Endothelial cell of umbilical vein (primary cell): ENCODE measurements around the gene APPL2. TPM values are rescaled to one million over a fixed set of nuclear protein-coding genes. Genes with fewer than 3 reads are reported as not detected.
"Not testable (repeated sequence)": the region's sequence is repeated elsewhere in the genome, so short reads cannot be mapped to it uniquely, and the experiment has no call there.

ENCODE experiments used
- BruUV-seq: library from RNA; stranded (reverse); fragments of 400-500 nt; replicated peaks from 2 replicates; lab custom pipeline; 2021; lab: Mats Ljungman, UMichigan
- CTCF ChIA-PET: fragments of 300-600, 350-600 bp; sonication (Branson Sonifier 250); formaldehyde crosslinking; loops from one replicate; lab custom pipeline; 2021; ENCODE audit warnings: antibody characterized with exemption, inconsistent platforms; lab: Charles Lee
- POLR2A ChIA-PET: fragments of 300-600, 350-600 bp; sonication (Branson Sonifier 250); formaldehyde crosslinking; loops from one replicate; lab custom pipeline; 2021; ENCODE audit warnings: antibody characterized with exemption, inconsistent platforms; lab: Charles Lee
- DNase-seq: peaks from one replicate; pipeline ENCODE4 v3.0.0-alpha.2; 2011; ENCODE audit warnings: low read depth, low spot score
- FAIRE-seq: peaks from 2 replicates; lab custom pipeline; 2011; peaks lifted over from hg19 to GRCh38; lab: Jason Lieb, UNC
- H2AFZ ChIP-seq: 2 replicates; pipeline ENCODE4 v1.6.0; 2012; ENCODE audit warnings: low read depth, low read length, control low read depth, inconsistent platforms
- H3K27ac ChIP-seq: 2 replicates; pipeline ENCODE4 v1.5.1; 2011; ENCODE audit warnings: low read depth, mild to moderate bottlenecking, control low read depth, low read length, moderate library complexity; ENCODE audit not compliant: insufficient read depth
- H3K27me3 ChIP-seq, 2 experiments: 2 replicates each; pipeline versions ENCODE4 v1.6.0 to v1.6.1; 2011; ENCODE audit warnings: low read length in 2 of 2, mixed read lengths in 1 of 2; ENCODE audit not compliant: control insufficient read depth in 2 of 2, insufficient read depth in 2 of 2
- H3K36me3 ChIP-seq, 2 experiments: 2 replicates in 1 of 2; 3 replicates in 1 of 2; pipeline ENCODE4 v1.5.1; 2011; ENCODE audit warnings: low read length in 2 of 2, mild to moderate bottlenecking in 1 of 2, moderate library complexity in 1 of 2; ENCODE audit not compliant: control insufficient read depth in 2 of 2, insufficient read depth in 2 of 2; ENCODE audit errors: extremely low read depth in 1 of 2
- H3K4me1 ChIP-seq: 3 replicates; pipeline ENCODE4 v1.5.1; 2011; ENCODE audit warnings: mild to moderate bottlenecking, low read length; ENCODE audit not compliant: control insufficient read depth, insufficient read depth; ENCODE audit errors: extremely low read depth
- H3K4me2 ChIP-seq: 2 replicates; pipeline ENCODE4 v1.6.1; 2011; ENCODE audit warnings: low read length, control low read depth, mixed read lengths; ENCODE audit not compliant: insufficient read depth
- H3K4me3 ChIP-seq, 3 experiments: fragments of 200-600 bp in 1 of 3; sonication (generic), shearing (Covaris generic) in 1 of 3; replicated peaks in 1 of 3; 2 replicates each; pipeline ENCODE4 v1.5.1; 2011 to 2016; ENCODE audit warnings: control low read depth in 3 of 3, low read length in 3 of 3, mild to moderate bottlenecking in 2 of 3, inconsistent platforms in 1 of 3, low read depth in 1 of 3, moderate library complexity in 1 of 3; ENCODE audit not compliant: insufficient read depth in 1 of 3
- H3K79me2 ChIP-seq: 2 replicates; pipeline ENCODE4 v1.6.0; 2012; ENCODE audit warnings: low read length, inconsistent platforms; ENCODE audit not compliant: control insufficient read depth, insufficient read depth
- H3K9ac ChIP-seq: replicated peaks from 2 replicates; pipeline ENCODE3; 2011; ENCODE audit warnings: low read length, control low read depth; ENCODE audit not compliant: insufficient read depth; ENCODE audit errors: extremely low read depth
- H3K9me1 ChIP-seq: replicated peaks from 3 replicates; pipeline ENCODE4 v1.6.0; 2011; ENCODE audit warnings: mild to moderate bottlenecking, low read length; ENCODE audit not compliant: control insufficient read depth, insufficient read depth; ENCODE audit errors: extremely low read depth
- H3K9me3 ChIP-seq: replicated peaks from 2 replicates; pipeline ENCODE4 v1.5.1; 2012; ENCODE audit warnings: low read length, inconsistent platforms; ENCODE audit not compliant: control insufficient read depth, insufficient read depth
- H4K20me1 ChIP-seq: replicated peaks from 2 replicates; pipeline ENCODE3; 2011; ENCODE audit warnings: mild to moderate bottlenecking, low read length; ENCODE audit not compliant: control insufficient read depth, insufficient read depth; ENCODE audit errors: extremely low read depth
- CTCF ChIP-seq, 2 donors: IDR thresholded peaks; 1 replicate in 1 of 2; 2 replicates in 1 of 2; pipeline ENCODE4 v1.5.1; 2011; ENCODE audit warnings: low read length in 2 of 2, mild to moderate bottlenecking in 2 of 2, moderate library complexity in 2 of 2, control low read depth in 1 of 2, inconsistent platforms in 1 of 2, low read depth in 1 of 2; ENCODE audit not compliant: insufficient read depth in 1 of 2; ENCODE audit errors: extremely low read depth in 1 of 2
- EZH2 ChIP-seq: IDR thresholded peaks from 2 replicates; pipeline ENCODE4 v1.6.1; 2012; ENCODE audit warnings: borderline replicate concordance, low read depth, mild to moderate bottlenecking, moderate library complexity, low read length, inconsistent platforms; ENCODE audit not compliant: severe bottlenecking
- FOS ChIP-seq: IDR thresholded peaks from 2 replicates; pipeline ENCODE4 v1.6.1; 2011; ENCODE audit warnings: mild to moderate bottlenecking, low read length, moderate library complexity, borderline replicate concordance; ENCODE audit not compliant: insufficient read depth
- GATA2 ChIP-seq: IDR thresholded peaks from 2 replicates; pipeline ENCODE4 v1.7.0; 2011; ENCODE audit warnings: low read depth, mild to moderate bottlenecking, moderate library complexity, mixed read lengths, low read length; ENCODE audit not compliant: insufficient read length, insufficient read depth
- JUN ChIP-seq: IDR thresholded peaks from 2 replicates; pipeline ENCODE4 v1.6.1; 2011; ENCODE audit warnings: borderline replicate concordance, low read depth; ENCODE audit not compliant: insufficient read length, insufficient read depth
- MAX ChIP-seq: IDR thresholded peaks from 2 replicates; pipeline ENCODE4 v1.6.1; 2011; ENCODE audit not compliant: insufficient read depth, insufficient read length
- MYC ChIP-seq: IDR thresholded peaks from one replicate; pipeline ENCODE4 v1.6.1; 2011; ENCODE audit warnings: mild to moderate bottlenecking, low read depth, low read length
- POLR2A ChIP-seq: IDR thresholded peaks from 2 replicates; pipeline ENCODE4 v1.6.1; 2012; ENCODE audit warnings: low read depth, mild to moderate bottlenecking, control low read depth, low read length
- POLR2AphosphoS5 ChIP-seq: IDR thresholded peaks from 2 replicates; pipeline ENCODE4 v1.6.1; 2012; ENCODE audit warnings: low read depth, mild to moderate bottlenecking, control low read depth, low read length, moderate library complexity; ENCODE audit not compliant: insufficient read depth
- dilution Hi-C: fragments of 300-500 bp; cut with MboI; formaldehyde crosslinking; loops from one replicate; pipeline ENCODE4 v1.15.0; 2019; ENCODE audit warnings: low sequenced_read_pairs; ENCODE audit not compliant: extremely low pct_ligation_motif_present
- intact Hi-C: fragments of 100-400 bp; cut with micrococcal nuclease; formaldehyde crosslinking; loops from one replicate; pipeline ENCODE4 v1.10.0; 2022
- polyA plus RNA-seq, 4 experiments: library from polyadenylated mRNA; depleted of rRNA in 3 of 4; stranded (reverse) in 3 of 4; unstranded in 1 of 4; fragments of >200 nt; gene quantifications; 2 replicates each; pipeline versions ENCODE4 v1.2.1 to v1.2.3, GENCODE V29; 2011 to 2012; ENCODE audit warnings: missing spikeins in 1 of 4
- total RNA-seq: library from RNA; stranded (reverse); gene quantifications from 2 replicates; pipeline ENCODE4 v1.2.3, GENCODE V29; 2021

Gene APPL2
- total and polyA plus RNA-seq, 2 donors (not counting 3 experiments of a cell fraction or from before 2014, with no cell fraction given), result 8.1 to 21.4 TPM

- H3K36me3 ChIP-seq, result peaks cover 29 to 37% of the 10 kb centered on the region in 2 experiments
- H3K4me3 ChIP-seq, result no peak overlapping the region
- dilution Hi-C loops (no loop called here), intact Hi-C loops (no loop called here)
- H3K9ac ChIP-seq, result no peak overlapping the region
- no peaks in the 10 kb centered on the region for H3K27me3 ChIP-seq
- no peaks in the 10 kb centered on the region for H3K9me3 ChIP-seq
- TF ChIP-seq CTCF (IDR thresholded peaks at IDR 0.05; ENCODE audit: extremely low read depth in 1 of 2, insufficient read depth in 1 of 2, low read depth in 1 of 2, low read length in 2 of 2), result no peak
- no peak for TF ChIP-seq FOS
- no peak for TF ChIP-seq GATA2
- TF ChIP-seq MYC, result no peak
- no peak for TF ChIP-seq POLR2A
- TF ChIP-seq POLR2AphosphoS5, result no peak
- no peak for TF ChIP-seq MAX
- no peak for TF ChIP-seq JUN
- no peak for TF ChIP-seq EZH2
- H3K9me1 ChIP-seq, result no peaks in the 10 kb centered on the region
- no peak overlapping the region for H3K4me2 ChIP-seq
- H2AFZ ChIP-seq, result no peak overlapping the region
- H3K4me1 ChIP-seq, result no peaks in the 10 kb centered on the region
- FAIRE-seq (no peak), DNase-seq (no peak)
- peaks cover 2% of the 10 kb centered on the region for H4K20me1 ChIP-seq
- CTCF ChIA-PET, result interaction anchor here (2.4 kb wide), 1 partner anchor 194 kb away, joined by 12 read pairs; no protein-coding TSS in a partner anchor
- no peak overlapping the region for H3K27ac ChIP-seq
- no TSS peak for BruUV-seq
- POLR2A ChIA-PET, result no interaction called here
- no peaks in the 10 kb centered on the region for H3K79me2 ChIP-seq
Observed at GRCh38 chr12:105189293-105189692, 46.7 kb downstream of the APPL2 start.

- H3K79me2 ChIP-seq, H3K9me1 ChIP-seq, H3K9ac ChIP-seq, H3K4me3 ChIP-seq, intact Hi-C loops, CTCF ChIA-PET, H3K27me3 ChIP-seq, BruUV-seq, dilution Hi-C loops, FAIRE-seq, H3K9me3 ChIP-seq, H3K27ac ChIP-seq, H3K4me2 ChIP-seq, H3K4me1 ChIP-seq, DNase-seq, POLR2A ChIA-PET, H2AFZ ChIP-seq, H4K20me1 ChIP-seq: not testable (repeated sequence)
- peaks cover 12 to 14% of the 10 kb centered on the region in 2 experiments for H3K36me3 ChIP-seq
Observed at GRCh38 chr12:105183976-105184375, 52.0 kb downstream of the APPL2 start.

- not testable (repeated sequence) for FAIRE-seq
Observed at GRCh38 chr12:105183406-105183805, 52.6 kb downstream of the APPL2 start.

More at GRCh38 chr12:105183406-105183805, 52.6 kb downstream of the APPL2 start:
- H3K4me3 ChIP-seq, intact Hi-C loops, H3K9me1 ChIP-seq, H3K9me3 ChIP-seq, DNase-seq, H3K9ac ChIP-seq, POLR2A ChIA-PET, H3K27ac ChIP-seq, H3K79me2 ChIP-seq, H3K4me1 ChIP-seq, H4K20me1 ChIP-seq, H3K27me3 ChIP-seq, H2AFZ ChIP-seq, H3K4me2 ChIP-seq, BruUV-seq, CTCF ChIA-PET, dilution Hi-C loops: not testable (repeated sequence)
- peaks cover 10 to 12% of the 10 kb centered on the region in 2 experiments for H3K36me3 ChIP-seq
